GM12878 (cell line): ENCODE data around the gene RFTN2. TPM values are rescaled to one million over a fixed set of nuclear protein-coding genes. Genes with fewer than 3 reads are reported as not detected.

Experiments
- ATF2 ChIP-seq: IDR thresholded peaks from 2 replicates; pipeline ENCODE4 v1.6.1; 2012; ENCODE audit warnings: low read length, inconsistent platforms
- BHLHE40 ChIP-seq, 2 experiments: fragments of 450-650 bp in 1 of 2; IDR thresholded peaks; 2 replicates each; pipeline ENCODE4 v1.6.1; 2011 to 2017; ENCODE audit warnings: low read depth in 2 of 2, borderline replicate concordance in 1 of 2, improper control_type of control experiment in 1 of 2, low read length in 1 of 2, mild to moderate bottlenecking in 1 of 2
- CREM ChIP-seq: IDR thresholded peaks from 2 replicates; pipeline ENCODE4 v1.6.1; 2014; ENCODE audit warnings: antibody characterized with exemption, low read depth
- DPF2 ChIP-seq: fragments of 450-650 bp; IDR thresholded peaks from 2 replicates; pipeline ENCODE4 v1.6.1; 2017; ENCODE audit warnings: mild to moderate bottlenecking
- EED ChIP-seq: sonication (generic); IDR thresholded peaks from 2 replicates; pipeline ENCODE4 v1.6.1; 2016; ENCODE audit warnings: antibody characterized with exemption, low read depth
- KDM1A ChIP-seq: fragments of 200-600 bp; sonication (generic); IDR thresholded peaks from 2 replicates; pipeline ENCODE4 v1.6.1; 2016; ENCODE audit warnings: borderline replicate concordance
- MEF2A ChIP-seq: IDR thresholded peaks from 2 replicates; pipeline ENCODE4 v1.6.1; 2011; ENCODE audit warnings: low read depth, mild to moderate bottlenecking, low read length, moderate library complexity; ENCODE audit not compliant: insufficient read depth
- MXI1 ChIP-seq: fragments of 150-350 bp; IDR thresholded peaks from 2 replicates; pipeline ENCODE4 v1.6.1; 2011; ENCODE audit warnings: low read depth, mild to moderate bottlenecking, inconsistent platforms, low read length, improper control_type of control experiment
- NBN ChIP-seq: fragments of 450-650 bp; IDR thresholded peaks from 2 replicates; pipeline ENCODE4 v1.6.1; 2016
- NFXL1 ChIP-seq: fragments of 450-650 bp; IDR thresholded peaks from 2 replicates; pipeline ENCODE4 v1.6.1; 2017; ENCODE audit warnings: antibody characterized with exemption, mild to moderate bottlenecking, borderline replicate concordance
- NR2F1 ChIP-seq: fragments of 450-650 bp; conservative IDR thresholded peaks from 2 replicates; pipeline ENCODE4 v1.6.1; 2017; ENCODE audit warnings: mild to moderate bottlenecking
- RAD21 ChIP-seq: IDR thresholded peaks from 2 replicates; pipeline ENCODE4 v1.6.1; 2011; ENCODE audit warnings: mild to moderate bottlenecking, low read depth, low read length, moderate library complexity; ENCODE audit not compliant: insufficient read depth
- RELB ChIP-seq: fragments of 450-650 bp; IDR thresholded peaks from 2 replicates; pipeline ENCODE4 v1.6.1; 2017; ENCODE audit warnings: low read depth, mild to moderate bottlenecking, moderate library complexity
- REST ChIP-seq: IDR thresholded peaks from 2 replicates; pipeline ENCODE4 v1.6.1; 2012; ENCODE audit warnings: mild to moderate bottlenecking, low read depth, low read length
- RFX5 ChIP-seq: IDR thresholded peaks from 2 replicates; pipeline ENCODE4 v1.6.1; 2011; ENCODE audit warnings: low read depth, low read length, improper control_type of control experiment
- RUNX3 ChIP-seq: IDR thresholded peaks from 2 replicates; pipeline ENCODE4 v1.6.1; 2012; ENCODE audit warnings: low read length, inconsistent platforms
- SMAD1 ChIP-seq: fragments of 450-650 bp; IDR thresholded peaks from 2 replicates; pipeline ENCODE4 v1.6.1; 2018; ENCODE audit warnings: mild to moderate bottlenecking, low read depth; ENCODE audit not compliant: partially characterized antibody
- SPI1 ChIP-seq: IDR thresholded peaks from 2 replicates; pipeline ENCODE4 v1.6.1; 2011; ENCODE audit warnings: low read depth, mild to moderate bottlenecking, low read length, moderate library complexity, borderline replicate concordance; ENCODE audit not compliant: insufficient read depth
- STAT3 ChIP-seq: IDR thresholded peaks from 2 replicates; pipeline ENCODE4 v1.6.1; 2011; ENCODE audit warnings: low read depth, low read length, improper control_type of control experiment
- TARDBP ChIP-seq: IDR thresholded peaks from 2 replicates; pipeline ENCODE4 v1.6.1; 2016; ENCODE audit warnings: borderline replicate concordance
- TBL1XR1 ChIP-seq: IDR thresholded peaks from 2 replicates; pipeline ENCODE4 v1.6.1; 2012; ENCODE audit warnings: low read depth, low read length, improper control_type of control experiment
- TCF12 ChIP-seq: IDR thresholded peaks from 2 replicates; pipeline ENCODE4 v1.6.1; 2011; ENCODE audit warnings: low read depth, mild to moderate bottlenecking, low read length
- TCF7 ChIP-seq: IDR thresholded peaks from 2 replicates; pipeline ENCODE4 v1.6.1; 2014; ENCODE audit warnings: antibody characterized with exemption, borderline replicate concordance
- USF1 ChIP-seq: IDR thresholded peaks from 2 replicates; pipeline ENCODE4 v1.6.1; 2011; ENCODE audit warnings: borderline replicate concordance, low read depth, mild to moderate bottlenecking, moderate library complexity, mixed read lengths, low read length; ENCODE audit not compliant: insufficient read depth; ENCODE audit errors: extremely low read length
- ZNF622 ChIP-seq: fragments of 450-650 bp; IDR thresholded peaks from 2 replicates; pipeline ENCODE4 v1.6.1; 2017; ENCODE audit warnings: mild to moderate bottlenecking, inconsistent platforms
- ZZZ3 ChIP-seq: IDR thresholded peaks from 2 replicates; pipeline ENCODE4 v1.6.1; 2011; ENCODE audit warnings: low read depth; ENCODE audit not compliant: control insufficient read depth, insufficient read length
- polyA plus RNA-seq, 11 experiments: library from polyadenylated mRNA; depleted of rRNA in 4 of 11; unstranded in 6 of 11; stranded (reverse) in 5 of 11; fragments of >200 nt; fragmentation: Nextera tagmentation in 4 of 11; fragmentation: Illumina TruSeq in 1 of 11; extraction: Ambion mirVana in 4 of 11; extraction: Trizol in 1 of 11; gene quantifications; 1 replicate in 1 of 11; 2 replicates in 10 of 11; pipeline versions ENCODE4 v1.2.1 to v1.2.3, GENCODE V29; 2011 to 2016; ENCODE audit warnings: inconsistent platforms in 2 of 11, missing spikeins in 2 of 11, low read depth in 1 of 11
- total RNA-seq, 4 experiments: library from RNA; depleted of rRNA in 3 of 4; stranded (reverse); fragments of >200 nt in 3 of 4; fragmentation: Illumina TruSeq in 1 of 4; extraction: Trizol in 1 of 4; gene quantifications; 2 replicates each; pipeline versions ENCODE4 v1.2.1 to v1.2.3, GENCODE V29; 2013 to 2021

The RFTN2 gene
- total and polyA plus RNA-seq, 10 of the 15 experiments (the other 5 are each of a cell fraction or from before 2014, with no cell fraction given) = 0.09 to 0.23 TPM; not detected in 8

GRCh38 chr2:197628043-197628500 lies 47.3 kb downstream of the RFTN2 start (continued):
- peak; percentile 95 for TF ChIP-seq RELB
- TF ChIP-seq TARDBP = no peak
- TF ChIP-seq TCF7 = no peak
- TF ChIP-seq MXI1 = no peak
- TF ChIP-seq TBL1XR1 = no peak; the same call in 1 of the 2 replicates
- TF ChIP-seq ATF2 = peak; percentile 43
- TF ChIP-seq REST = no peak
- no peak for TF ChIP-seq ZZZ3
- TF ChIP-seq BHLHE40 (IDR thresholded peaks at IDR 0.05; ENCODE audit: borderline replicate concordance in 1 of 2, low read depth in 2 of 2, low read length in 1 of 2) = 0 out of 4 replicates have a peak, but pooled peaks of 1 of the 2 experiments have one; percentile 6
- TF ChIP-seq RAD21 = peak; percentile 5; the same call in 1 of the 2 replicates
- peak; percentile 71; the same call in 1 of the 2 replicates for TF ChIP-seq CREM
- TF ChIP-seq MEF2A = no peak
- TF ChIP-seq SPI1 = no peak
- no peak for TF ChIP-seq SMAD1
- peak; percentile 58 for TF ChIP-seq RUNX3
- TF ChIP-seq KDM1A = no peak
- TF ChIP-seq DPF2 = peak; percentile 73
- no peak for TF ChIP-seq NFXL1
- TF ChIP-seq TCF12 = no peak
- TF ChIP-seq ZNF622 = no peak
- TF ChIP-seq USF1 = no peak
- no peak for TF ChIP-seq RFX5
- 0 out of 2 replicates have a peak, but pooled peaks have one; percentile 61 for TF ChIP-seq NBN
- peak; percentile 84 for TF ChIP-seq EED
- TF ChIP-seq STAT3 = no peak
- peak; percentile 60 for TF ChIP-seq NR2F1
